K562 (cell line): Measurements from ENCODE around the gene AMDHD2. TPM values are rescaled to one million over a fixed set of nuclear protein-coding genes. Genes with fewer than 3 reads are reported as not detected.

Source experiments
- CREM ChIP-seq: IDR thresholded peaks from 2 replicates; pipeline ENCODE4 v1.6.1; 2014; ENCODE audit warnings: antibody characterized with exemption, low read depth
- E2F3 ChIP-seq: fragments of 250-450 bp; sonication (Bioruptor Pico); IDR thresholded peaks from 2 replicates; pipeline ENCODE4 v1.4.0; 2020; ENCODE audit warnings: mild to moderate bottlenecking
- E2F6 ChIP-seq, 2 experiments: IDR thresholded peaks; 2 replicates each; pipeline ENCODE4 v1.6.1; 2011; ENCODE audit warnings: borderline replicate concordance in 1 of 2, control low read depth in 1 of 2, low read depth in 1 of 2, low read length in 1 of 2, mild to moderate bottlenecking in 1 of 2, mixed read lengths in 1 of 2, moderate library complexity in 1 of 2; ENCODE audit not compliant: insufficient read depth in 1 of 2, insufficient read length in 1 of 2, poor library complexity in 1 of 2, severe bottlenecking in 1 of 2; ENCODE audit errors: extremely low read depth in 1 of 2
- GABPB1 ChIP-seq: sonication (generic); formaldehyde crosslinking; IDR thresholded peaks from 2 replicates; pipeline ENCODE4 v1.8.0; 2022; ENCODE audit warnings: mild to moderate bottlenecking, missing genetic modification reagents
- HCFC1 ChIP-seq: IDR thresholded peaks from 2 replicates; pipeline ENCODE4 v1.6.1; 2012; ENCODE audit warnings: low read depth, low read length, improper control_type of control experiment
- HLTF ChIP-seq: fragments of 450-650 bp; IDR thresholded peaks from 2 replicates; pipeline ENCODE4 v1.6.1; 2016
- KDM5B ChIP-seq: fragments of 200-600 bp; sonication (generic); IDR thresholded peaks from 2 replicates; pipeline ENCODE4 v1.6.1; 2012; ENCODE audit warnings: low read depth, mild to moderate bottlenecking, moderate library complexity, low read length, control low read depth, inconsistent platforms; ENCODE audit not compliant: insufficient replicate concordance
- NFIC ChIP-seq: fragments of 450-650 bp; IDR thresholded peaks from 2 replicates; pipeline ENCODE4 v1.6.1; 2017; ENCODE audit warnings: mild to moderate bottlenecking, inconsistent platforms
- POLR2G ChIP-seq: fragments of 200-400 bp; formaldehyde crosslinking; IDR thresholded peaks from 2 replicates; pipeline ENCODE4 v1.6.1; 2017; ENCODE audit warnings: low read depth, mild to moderate bottlenecking, antibody characterized with exemption, low read length, moderate library complexity
- POLR3G ChIP-seq: IDR thresholded peaks from 2 replicates; pipeline ENCODE4 v1.6.1; 2011; ENCODE audit not compliant: insufficient read length, insufficient replicate concordance; ENCODE audit errors: extremely low read depth
- PRMT5 ChIP-seq: sonication (generic); formaldehyde crosslinking; IDR thresholded peaks from 2 replicates; pipeline ENCODE4 v1.5.0; 2020; ENCODE audit warnings: missing genetic modification reagents
- SRSF1 ChIP-seq: fragments of 200-400 bp; formaldehyde crosslinking; IDR thresholded peaks from 2 replicates; pipeline ENCODE4 v1.6.1; 2017; ENCODE audit warnings: mild to moderate bottlenecking, low read depth, low read length, moderate library complexity
- ZKSCAN8 ChIP-seq: fragments of 200-800 bp; sonication (Bioruptor generic); IDR thresholded peaks from 2 replicates; pipeline ENCODE4 v1.6.1; 2016; ENCODE audit warnings: missing genetic modification characterization, missing compliant biosample characterization
- ZMIZ1 ChIP-seq, 2 experiments: fragments of 150-350 bp in 1 of 2; IDR thresholded peaks; 2 replicates each; pipeline ENCODE4 v1.6.1; 2012 to 2016; ENCODE audit warnings: low read depth in 2 of 2, low read length in 2 of 2, mild to moderate bottlenecking in 1 of 2, moderate library complexity in 1 of 2
- ZNF232 ChIP-seq: sonication (generic); formaldehyde crosslinking; IDR thresholded peaks from 2 replicates; pipeline ENCODE4 v1.8.0; 2022; ENCODE audit warnings: mild to moderate bottlenecking, missing genetic modification reagents
- ZNF507 ChIP-seq: conservative IDR thresholded peaks from 2 replicates; pipeline ENCODE4 v1.6.1; 2017; ENCODE audit warnings: missing genetic modification characterization, missing compliant biosample characterization
- ZNF561 ChIP-seq: fragments of 450-650 bp; formaldehyde crosslinking; conservative IDR thresholded peaks from 2 replicates; pipeline ENCODE4 v1.4.0; 2020; ENCODE audit warnings: mild to moderate bottlenecking, moderate library complexity
- ZNF583 ChIP-seq: fragments of 250-450 bp; sonication (Bioruptor Pico); IDR thresholded peaks from 2 replicates; pipeline ENCODE4 v1.4.0; 2020
- ZSCAN29 ChIP-seq: fragments of 450-650 bp; IDR thresholded peaks from 2 replicates; pipeline ENCODE4 v1.6.1; 2017
- ZZZ3 ChIP-seq: fragments of 450-650 bp; IDR thresholded peaks from 2 replicates; pipeline ENCODE4 v1.6.1; 2016; ENCODE audit warnings: antibody characterized with exemption, mild to moderate bottlenecking, moderate library complexity
- polyA plus RNA-seq, 8 experiments: library from polyadenylated mRNA; depleted of rRNA in 4 of 8; stranded (reverse) in 5 of 8; unstranded in 3 of 8; fragments of >200 nt; fragmentation: Nextera tagmentation in 2 of 8; fragmentation: Illumina TruSeq in 1 of 8; extraction: Ambion mirVana in 2 of 8; extraction: Trizol in 1 of 8; gene quantifications; 2 replicates each; pipeline versions ENCODE4 v1.2.1 to v1.2.3, GENCODE V29; 2011 to 2014; ENCODE audit warnings: inconsistent platforms in 1 of 8, missing spikeins in 1 of 8
- total RNA-seq, 7 experiments: library from RNA; depleted of rRNA in 6 of 7; stranded (reverse); fragments of >200 nt in 6 of 7; fragmentation: Illumina TruSeq in 2 of 7; extraction: Trizol in 2 of 7; gene quantifications; 2 replicates each; pipeline versions ENCODE4 v1.2.1 to v1.2.3, GENCODE V29; 2011 to 2021; ENCODE audit warnings: low replicate concordance in 1 of 7
- TF ChIP-seq, protein P1 (sequence below): sonication (generic); formaldehyde crosslinking; IDR thresholded peaks from 2 replicates; pipeline ENCODE4 v1.8.0; 2022; ENCODE audit warnings: mild to moderate bottlenecking, missing genetic modification reagents
- TF ChIP-seq, protein P2 (sequence below): conservative IDR thresholded peaks from 2 replicates; pipeline ENCODE4 v1.6.1; 2011; ENCODE audit warnings: low read depth, mild to moderate bottlenecking, low read length; ENCODE audit not compliant: control insufficient read depth

The AMDHD2 gene
- total and polyA plus RNA-seq, 9 of the 15 experiments (the other 6 are each of a cell fraction or from before 2014, with no cell fraction given), result 0.38 to 56.9 (median 18.3) TPM; not detected in 1

DNA sequence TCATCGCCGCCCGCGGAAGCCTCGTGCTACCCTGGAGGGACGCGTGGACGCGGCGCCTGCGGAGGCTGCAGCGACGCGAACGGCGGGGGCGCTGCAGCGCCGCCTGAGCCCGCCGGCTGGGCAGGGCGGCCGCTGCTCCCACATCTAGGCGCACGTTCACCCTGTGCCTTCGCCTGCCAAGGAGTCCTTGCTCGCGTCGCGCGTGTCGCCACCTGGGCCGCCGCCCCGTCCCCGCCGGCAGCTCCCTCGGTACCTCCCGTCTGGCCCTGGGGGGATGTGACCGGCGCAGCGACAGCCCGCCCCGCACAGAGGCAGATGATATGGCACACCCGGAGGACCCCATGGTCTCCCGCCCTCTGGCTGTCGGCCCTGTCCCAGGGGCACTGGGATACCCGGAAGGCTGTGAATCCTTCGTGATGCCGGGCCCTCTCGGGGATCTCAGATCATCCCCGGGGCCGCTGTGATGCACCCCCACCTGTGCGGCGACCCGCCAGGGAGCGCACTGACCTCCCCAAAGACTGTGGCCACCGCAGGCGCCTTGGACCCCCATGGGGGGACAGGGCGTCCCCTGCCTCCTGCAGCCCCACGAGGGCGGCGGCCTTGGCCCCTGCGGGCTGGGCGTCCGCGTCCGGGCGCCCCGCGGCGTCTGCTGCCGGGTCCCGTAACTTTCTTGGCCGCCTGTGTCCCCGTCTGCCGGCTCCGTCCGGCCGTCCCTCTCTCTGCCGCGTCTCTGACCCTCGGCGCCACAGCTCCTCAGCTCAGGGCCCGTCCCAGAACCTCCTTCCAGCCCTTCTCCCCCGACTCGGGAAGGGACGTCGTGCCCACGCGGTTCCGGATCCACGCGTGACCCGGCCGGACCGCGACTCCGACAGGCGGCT, 45.9 kb upstream of the AMDHD2 start (continued):
- TF ChIP-seq, protein P1, sequence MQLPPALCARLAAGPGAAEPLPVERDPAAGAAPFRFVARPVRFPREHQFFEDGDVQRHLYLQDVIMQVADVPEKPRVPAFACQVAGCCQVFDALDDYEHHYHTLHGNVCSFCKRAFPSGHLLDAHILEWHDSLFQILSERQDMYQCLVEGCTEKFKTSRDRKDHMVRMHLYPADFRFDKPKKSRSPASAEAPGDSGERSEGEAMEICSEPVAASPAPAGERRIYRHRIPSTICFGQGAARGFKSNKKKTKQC (CRISPR knock-in tag), result 0 out of 2 replicates have a peak, but pooled peaks have one; percentile 67
- TF ChIP-seq POLR3G, result no peak
- TF ChIP-seq HCFC1, result 0 out of 2 replicates have a peak, but pooled peaks have one; percentile 9
- no peak for TF ChIP-seq SRSF1
- TF ChIP-seq KDM5B, result peak; percentile 58
- 0 out of 2 replicates have a peak, but pooled peaks have one; percentile 17 for TF ChIP-seq NFIC
- TF ChIP-seq GABPB1 (CRISPR knock-in tag), result no peak; the same call in 1 of the 2 replicates
- no peak for TF ChIP-seq ZNF232 (CRISPR knock-in tag)
- TF ChIP-seq POLR2G, result peak; percentile 78
- peak; percentile 94 for TF ChIP-seq ZSCAN29
- TF ChIP-seq E2F6 (IDR thresholded peaks at IDR 0.05; ENCODE audit: borderline replicate concordance in 1 of 2, extremely low read depth in 1 of 2, insufficient read depth in 1 of 2, insufficient read length in 1 of 2, low read depth in 1 of 2, low read length in 1 of 2, poor library complexity in 1 of 2, severe bottlenecking in 1 of 2), result peak; percentile 95 to 98
- no peak for TF ChIP-seq PRMT5 (CRISPR knock-in tag)
- no peak for TF ChIP-seq ZNF507
- TF ChIP-seq ZNF583 (CRISPR knock-in tag), result 0 out of 2 replicates have a peak, but pooled peaks have one; percentile 55
- TF ChIP-seq ZZZ3, result no peak
- peak; percentile 63 for TF ChIP-seq E2F3 (CRISPR knock-in tag)
- no peak for TF ChIP-seq HLTF
- no peak for TF ChIP-seq ZMIZ1 (IDR thresholded peaks at IDR 0.05; ENCODE audit: low read depth in 2 of 2, low read length in 2 of 2)
- TF ChIP-seq ZNF561 (CRISPR knock-in tag), result 0 out of 2 replicates have a peak, but pooled peaks have one; percentile 41
- no peak for TF ChIP-seq ZKSCAN8 (CRISPR knock-in tag)
- peak; percentile 46; the same call in 1 of the 2 replicates for TF ChIP-seq CREM
- TF ChIP-seq, protein P2, sequence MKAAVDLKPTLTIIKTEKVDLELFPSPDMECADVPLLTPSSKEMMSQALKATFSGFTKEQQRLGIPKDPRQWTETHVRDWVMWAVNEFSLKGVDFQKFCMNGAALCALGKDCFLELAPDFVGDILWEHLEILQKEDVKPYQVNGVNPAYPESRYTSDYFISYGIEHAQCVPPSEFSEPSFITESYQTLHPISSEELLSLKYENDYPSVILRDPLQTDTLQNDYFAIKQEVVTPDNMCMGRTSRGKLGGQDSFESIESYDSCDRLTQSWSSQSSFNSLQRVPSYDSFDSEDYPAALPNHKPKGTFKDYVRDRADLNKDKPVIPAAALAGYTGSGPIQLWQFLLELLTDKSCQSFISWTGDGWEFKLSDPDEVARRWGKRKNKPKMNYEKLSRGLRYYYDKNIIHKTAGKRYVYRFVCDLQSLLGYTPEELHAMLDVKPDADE, result peak; percentile 55; the same call in 1 of the 2 replicates
